Measurements from ENCODE around the gene CEP152. TPM values are rescaled to one million over a fixed set of nuclear protein-coding genes. Genes with fewer than 3 reads are reported as not detected.

Gene CEP152
- total RNA-seq, 3 donors from 2014 or later: 5.3 to 13.5 (median 5.9) TPM

Other genes starting within 250 kb of the CEP152 start
- gene FBN1, start 165.4 kb downstream of the CEP152 start, total RNA-seq: 100 to 1,000 TPM in 1 of 3 donors, 10 to 100 TPM in 2; 38.5 to 210 (median 83.2) TPM
- gene EID1, start 67.1 kb upstream of the CEP152 start, total RNA-seq: 100 to 1,000 TPM; 204 to 266 (median 227) TPM
- 1 to 10 TPM in 2 of 3 donors, under 1 TPM in 1; 0.16 to 4.0 (median 1.3) TPM for gene SHC4, start 152.8 kb upstream of the CEP152 start, total RNA-seq
- gene SECISBP2L, start 235.4 kb upstream of the CEP152 start, total RNA-seq: 10 to 100 TPM; 49.2 to 70.6 (median 62.3) TPM